HG02588 (cell line): Measurements from ENCODE around the gene CAMK1G.
A peak's percentile ranks its signal among the peaks of the same experiment; 100 is the strongest.

Source experiments
- ATAC-seq: cut with Tn5 transposase; IDR thresholded peaks from one replicate; pipeline ENCODE4 v1.9.1; 2021; ENCODE audit warnings: mild to moderate bottlenecking, moderate library complexity; ENCODE audit not compliant: unreplicated experiment

CAMK1G gene

GRCh38 chr1:209657140-209657879 is 73.8 kb downstream of the CAMK1G start:
- peak; percentile 68 for ATAC-seq

GRCh38 chr1:209657918-209658317 is 74.4 kb downstream of the CAMK1G start:
- no peak for ATAC-seq

GRCh38 chr1:209659909-209660308 is 76.4 kb downstream of the CAMK1G start:
- no peak for ATAC-seq

- no peak for ATAC-seq
These were observed 77.6 kb downstream of the CAMK1G start for GRCh38 chr1:209661071-209661470.

GRCh38 chr1:209662879-209663327 is 79.4 kb downstream of the CAMK1G start:
- ATAC-seq, result no peak
